ENCODE results near the gene HTN3. TPM values are rescaled to one million over a fixed set of nuclear protein-coding genes. Genes with fewer than 3 reads are reported as not detected.
"Not testable (repeated sequence)": the region's sequence is repeated elsewhere in the genome, so short reads cannot be mapped to it uniquely, and the experiment has no call there.

HTN3 gene
- total RNA-seq, 1 donor from 2014 or later, result not detected

GRCh38 chr4:70027011-70027410 lies 1.2 kb upstream of the HTN3 start:
- DNase-seq (ENCODE audit: low read depth), result no peak
- H3K27me3 ChIP-seq (ENCODE audit: control insufficient read depth, insufficient read depth, low read length), result no peaks in the 10 kb centered on the region
- TF ChIP-seq CTCF (IDR thresholded peaks at IDR 0.05; ENCODE audit: insufficient read depth, low read length, severe bottlenecking), result no peak
- H3K4me3 ChIP-seq (ENCODE audit: low read depth, low read length), result no peak overlapping the region
- FAIRE-seq, result no peak
- no peaks in the 10 kb centered on the region for H3K36me3 ChIP-seq (ENCODE audit: control insufficient read depth, insufficient read depth, low read length)

- DNase-seq (ENCODE audit: low read depth); H3K36me3 ChIP-seq (ENCODE audit: control insufficient read depth, insufficient read depth, low read length); H3K4me3 ChIP-seq (ENCODE audit: low read depth, low read length); FAIRE-seq; H3K27me3 ChIP-seq (ENCODE audit: control insufficient read depth, insufficient read depth, low read length): not testable (repeated sequence)
These were observed 9.3 kb downstream of the HTN3 start for GRCh38 chr4:70037559-70037958.

GRCh38 chr4:70039928-70040327 lies 11.7 kb downstream of the HTN3 start:
- not testable (repeated sequence) for H3K27me3 ChIP-seq (ENCODE audit: control insufficient read depth, insufficient read depth, low read length); FAIRE-seq; H3K4me3 ChIP-seq (ENCODE audit: low read depth, low read length); H3K36me3 ChIP-seq (ENCODE audit: control insufficient read depth, insufficient read depth, low read length); DNase-seq (ENCODE audit: low read depth)

GRCh38 chr4:70041652-70042286 lies 13.5 kb downstream of the HTN3 start:
- DNase-seq (ENCODE audit: low read depth) (no peak), FAIRE-seq (no peak)
- Histone ChIP-seq H3K4me3 (ENCODE audit: low read depth, low read length) (no peak overlapping the region), H3K36me3 (ENCODE audit: control insufficient read depth, insufficient read depth, low read length) (no peaks in the 10 kb centered on the region), H3K27me3 (ENCODE audit: control insufficient read depth, insufficient read depth, low read length) (no peaks in the 10 kb centered on the region)
- no peak for TF ChIP-seq CTCF (IDR thresholded peaks at IDR 0.05; ENCODE audit: insufficient read depth, low read length, severe bottlenecking)

GRCh38 chr4:70050138-70050537 lies 21.9 kb downstream of the HTN3 start, which contains the start of gene HTN1:
HTN1 (plus strand) TSS chr4:70050438; CDS start chr4:70053077, 2,639 bp downstream.
- not testable (repeated sequence) for H3K36me3 ChIP-seq (ENCODE audit: control insufficient read depth, insufficient read depth, low read length); H3K4me3 ChIP-seq (ENCODE audit: low read depth, low read length); H3K27me3 ChIP-seq (ENCODE audit: control insufficient read depth, insufficient read depth, low read length); FAIRE-seq; DNase-seq (ENCODE audit: low read depth)

- not testable (repeated sequence) for DNase-seq (ENCODE audit: low read depth); FAIRE-seq; H3K36me3 ChIP-seq (ENCODE audit: control insufficient read depth, insufficient read depth, low read length); H3K27me3 ChIP-seq (ENCODE audit: control insufficient read depth, insufficient read depth, low read length); H3K4me3 ChIP-seq (ENCODE audit: low read depth, low read length)
These were observed 28.3 kb downstream of the HTN3 start for GRCh38 chr4:70056534-70056933.

GRCh38 chr4:70057651-70058050 lies 29.4 kb downstream of the HTN3 start:
- Histone ChIP-seq H3K4me3 (ENCODE audit: low read depth, low read length) (no peak overlapping the region), H3K27me3 (ENCODE audit: control insufficient read depth, insufficient read depth, low read length) (no peaks in the 10 kb centered on the region), H3K36me3 (ENCODE audit: control insufficient read depth, insufficient read depth, low read length) (no peaks in the 10 kb centered on the region)
- DNase-seq (ENCODE audit: low read depth), result no peak
- no peak for FAIRE-seq
- TF ChIP-seq CTCF (IDR thresholded peaks at IDR 0.05; ENCODE audit: insufficient read depth, low read length, severe bottlenecking), result no peak

GRCh38 chr4:70059149-70059548 lies 30.9 kb downstream of the HTN3 start:
- DNase-seq (ENCODE audit: low read depth), result no peak
- Histone ChIP-seq H3K36me3 (ENCODE audit: control insufficient read depth, insufficient read depth, low read length) (no peaks in the 10 kb centered on the region), H3K4me3 (ENCODE audit: low read depth, low read length) (no peak overlapping the region), H3K27me3 (ENCODE audit: control insufficient read depth, insufficient read depth, low read length) (no peaks in the 10 kb centered on the region)
- no peak for TF ChIP-seq CTCF (IDR thresholded peaks at IDR 0.05; ENCODE audit: insufficient read depth, low read length, severe bottlenecking)
- no peak for FAIRE-seq

Measured in bronchial epithelial cell (primary cell).